ENCODE data around the gene NT5DC1. TPM values are rescaled to one million over a fixed set of nuclear protein-coding genes. Genes with fewer than 3 reads are reported as not detected.

The NT5DC1 gene
- total and polyA plus RNA-seq, 10 of the 15 experiments (the other 5 are each of a cell fraction or from before 2014, with no cell fraction given), result 40.8 to 140 (median 66.8) TPM

GRCh38 chr6:116173928-116174327 is 73.3 kb downstream of the NT5DC1 start:
- Histone ChIP-seq H3K27ac (ENCODE audit: control insufficient read depth, insufficient read depth) (no peak overlapping the region), H3K4me3 (no peak overlapping the region), H3K36me3 (ENCODE audit: control insufficient read depth in 2 of 2, insufficient read depth in 2 of 2, low read length in 1 of 2) (no peaks in the 10 kb centered on the region; a peak in 1 of 4 replicates), H3K4me2 (ENCODE audit: control insufficient read depth, insufficient read depth) (no peak overlapping the region), H3K9ac (ENCODE audit: control insufficient read depth, insufficient read depth, low read length) (no peak overlapping the region), H4K20me1 (ENCODE audit: control insufficient read depth, insufficient read depth) (no peaks in the 10 kb centered on the region), H2AFZ (ENCODE audit: control insufficient read depth, low read depth, low read length) (no peak overlapping the region), H3K79me2 (ENCODE audit: control insufficient read depth, insufficient read depth, low read length) (no peaks in the 10 kb centered on the region), H3K9me3 (replicated peaks; ENCODE audit: control insufficient read depth, insufficient read depth, low read length) (peaks cover 2% of the 10 kb centered on the region), H3K27me3 (replicated peaks in 1 of 2; ENCODE audit: control insufficient read depth in 2 of 2, insufficient read depth in 2 of 2, low read length in 1 of 2) (no peaks in the 10 kb centered on the region), H3K4me1 (ENCODE audit: control insufficient read depth, insufficient read depth, low read length) (no peaks in the 10 kb centered on the region)
- in situ Hi-C loops (cut with MboI), result no loop called here
- POLR2A ChIA-PET, result no interaction called here
- DNase-seq (ENCODE audit: low read depth, low spot score), result no peak
- RAD21 ChIA-PET (ENCODE audit: unreplicated experiment), result no interaction called here
- no TSS peak for BruUV-seq (replicated peaks)
- TF ChIP-seq ZNF622 (IDR thresholded peaks at IDR 0.05) (no peak), MAX (IDR thresholded peaks at IDR 0.05; ENCODE audit: low read depth, low read length) (no peak), HDGF (IDR thresholded peaks at IDR 0.05) (no peak), POU2F2 (IDR thresholded peaks at IDR 0.05; ENCODE audit: borderline replicate concordance, low read depth, low read length) (no peak), RCOR1 (conservative IDR thresholded peaks at IDR 0.05; ENCODE audit: low read depth, low read length) (no peak), MTA2 (IDR thresholded peaks at IDR 0.05; ENCODE audit: low read depth) (no peak), BCLAF1 (IDR thresholded peaks at IDR 0.05) (no peak), JUND (IDR thresholded peaks at IDR 0.05; ENCODE audit: low read depth, low read length) (no peak), NRF1 (conservative IDR thresholded peaks at IDR 0.05; ENCODE audit: low read depth, low read length) (no peak), HDAC6 (IDR thresholded peaks at IDR 0.05; ENCODE audit: unreplicated experiment) (no peak), STAT3 (IDR thresholded peaks at IDR 0.05; ENCODE audit: low read depth, low read length) (no peak), STAT1 (conservative IDR thresholded peaks at IDR 0.05) (no peak), ZNF207 (IDR thresholded peaks at IDR 0.05; ENCODE audit: borderline replicate concordance) (no peak)
- TF ChIP-seq, protein P1, sequence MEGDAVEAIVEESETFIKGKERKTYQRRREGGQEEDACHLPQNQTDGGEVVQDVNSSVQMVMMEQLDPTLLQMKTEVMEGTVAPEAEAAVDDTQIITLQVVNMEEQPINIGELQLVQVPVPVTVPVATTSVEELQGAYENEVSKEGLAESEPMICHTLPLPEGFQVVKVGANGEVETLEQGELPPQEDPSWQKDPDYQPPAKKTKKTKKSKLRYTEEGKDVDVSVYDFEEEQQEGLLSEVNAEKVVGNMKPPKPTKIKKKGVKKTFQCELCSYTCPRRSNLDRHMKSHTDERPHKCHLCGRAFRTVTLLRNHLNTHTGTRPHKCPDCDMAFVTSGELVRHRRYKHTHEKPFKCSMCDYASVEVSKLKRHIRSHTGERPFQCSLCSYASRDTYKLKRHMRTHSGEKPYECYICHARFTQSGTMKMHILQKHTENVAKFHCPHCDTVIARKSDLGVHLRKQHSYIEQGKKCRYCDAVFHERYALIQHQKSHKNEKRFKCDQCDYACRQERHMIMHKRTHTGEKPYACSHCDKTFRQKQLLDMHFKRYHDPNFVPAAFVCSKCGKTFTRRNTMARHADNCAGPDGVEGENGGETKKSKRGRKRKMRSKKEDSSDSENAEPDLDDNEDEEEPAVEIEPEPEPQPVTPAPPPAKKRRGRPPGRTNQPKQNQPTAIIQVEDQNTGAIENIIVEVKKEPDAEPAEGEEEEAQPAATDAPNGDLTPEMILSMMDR (IDR thresholded peaks at IDR 0.05 in 2 of 3, conservative IDR thresholded peaks at IDR 0.05 in 1 of 3; ENCODE audit: control insufficient read depth in 2 of 3, extremely low read depth in 1 of 3, insufficient read depth in 1 of 3, low read depth in 3 of 3, low read length in 3 of 3), result no peak
- TF ChIP-seq, protein P2, sequence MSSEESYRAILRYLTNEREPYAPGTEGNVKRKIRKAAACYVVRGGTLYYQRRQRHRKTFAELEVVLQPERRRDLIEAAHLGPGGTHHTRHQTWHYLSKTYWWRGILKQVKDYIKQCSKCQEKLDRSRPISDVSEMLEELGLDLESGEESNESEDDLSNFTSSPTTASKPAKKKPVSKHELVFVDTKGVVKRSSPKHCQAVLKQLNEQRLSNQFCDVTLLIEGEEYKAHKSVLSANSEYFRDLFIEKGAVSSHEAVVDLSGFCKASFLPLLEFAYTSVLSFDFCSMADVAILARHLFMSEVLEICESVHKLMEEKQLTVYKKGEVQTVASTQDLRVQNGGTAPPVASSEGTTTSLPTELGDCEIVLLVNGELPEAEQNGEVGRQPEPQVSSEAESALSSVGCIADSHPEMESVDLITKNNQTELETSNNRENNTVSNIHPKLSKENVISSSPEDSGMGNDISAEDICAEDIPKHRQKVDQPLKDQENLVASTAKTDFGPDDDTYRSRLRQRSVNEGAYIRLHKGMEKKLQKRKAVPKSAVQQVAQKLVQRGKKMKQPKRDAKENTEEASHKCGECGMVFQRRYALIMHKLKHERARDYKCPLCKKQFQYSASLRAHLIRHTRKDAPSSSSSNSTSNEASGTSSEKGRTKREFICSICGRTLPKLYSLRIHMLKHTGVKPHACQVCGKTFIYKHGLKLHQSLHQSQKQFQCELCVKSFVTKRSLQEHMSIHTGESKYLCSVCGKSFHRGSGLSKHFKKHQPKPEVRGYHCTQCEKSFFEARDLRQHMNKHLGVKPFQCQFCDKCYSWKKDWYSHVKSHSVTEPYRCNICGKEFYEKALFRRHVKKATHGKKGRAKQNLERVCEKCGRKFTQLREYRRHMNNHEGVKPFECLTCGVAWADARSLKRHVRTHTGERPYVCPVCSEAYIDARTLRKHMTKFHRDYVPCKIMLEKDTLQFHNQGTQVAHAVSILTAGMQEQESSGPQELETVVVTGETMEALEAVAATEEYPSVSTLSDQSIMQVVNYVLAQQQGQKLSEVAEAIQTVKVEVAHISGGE (CRISPR knock-in tag; IDR thresholded peaks at IDR 0.05), result no peak
- intact Hi-C loops (cut with micrococcal nuclease; ENCODE audit: unreplicated experiment), result no loop called here
- no peak for FAIRE-seq
- 64% methylated on average over 3 of the region's 3 CpGs for WGBS (ENCODE audit: insufficient coverage, insufficient replicate concordance, low lambda C conversion rate, missing lambda C conversion rate)
- SMC1A ChIA-PET (ENCODE audit: uncharacterized antibody, unreplicated experiment), result interaction anchor here (1.5 kb wide), 1 partner anchor 43 kb away, joined by 3 read pairs; no protein-coding TSS in a partner anchor
- CTCF ChIA-PET, result no interaction called here
- ATAC-seq, result no peak

Data from GM12878 (cell line).